ENCODE data around the gene NOP14. TPM values are rescaled to one million over a fixed set of nuclear protein-coding genes. Genes with fewer than 3 reads are reported as not detected.
A peak's percentile ranks its signal among the peaks of the same experiment; 100 is the strongest.

Gene NOP14
- total RNA-seq, 1 donor from 2014 or later: 35.3 TPM

GRCh38 chr4:2935762-2936743 lies 27.2 kb downstream of the NOP14 start:
- peaks cover 68% of the 10 kb centered on the region for H4K20me1 ChIP-seq (ENCODE audit: insufficient read depth, low read length)
- no peak for TF ChIP-seq EZH2 (IDR thresholded peaks at IDR 0.05; ENCODE audit: insufficient read depth, low read length)
- no peak for TF ChIP-seq CTCF (IDR thresholded peaks at IDR 0.05; ENCODE audit: insufficient read depth, low read depth, low read length)
- peaks cover 25% of the 10 kb centered on the region for H3K36me3 ChIP-seq (ENCODE audit: insufficient read depth, low read length)
- H3K4me1 ChIP-seq (ENCODE audit: insufficient read depth, low read length): peaks cover 44% of the 10 kb centered on the region
- H3K27ac Mint-ChIP-seq (ENCODE audit: unreplicated experiment): peak overlapping the region; percentile 75
- FAIRE-seq (no peak), DNase-seq (ENCODE audit: low read depth) (peak; percentile 77)
- peaks cover 4% of the 10 kb centered on the region for H3K9me3 ChIP-seq (ENCODE audit: insufficient read depth, low read depth, low read length)
- H2AFZ ChIP-seq (ENCODE audit: low read depth, low read length): no peak overlapping the region
- peak overlapping the region; percentile 96 for H3K9ac ChIP-seq (ENCODE audit: low read length)
- peaks cover 71% of the 10 kb centered on the region for H3K79me2 ChIP-seq (ENCODE audit: insufficient read depth, low read length)
- no peaks in the 10 kb centered on the region for H3K27me3 Mint-ChIP-seq (ENCODE audit: low read depth, unreplicated experiment)
- H3K9me3 Mint-ChIP-seq (ENCODE audit: unreplicated experiment): no peaks in the 10 kb centered on the region
- H3K27ac ChIP-seq (ENCODE audit: low read depth, low read length): peak overlapping the region; percentile 74
- peaks cover 24% of the 10 kb centered on the region for H3K4me1 Mint-ChIP-seq (ENCODE audit: low read depth, unreplicated experiment)
- peaks cover 17% of the 10 kb centered on the region for H3K36me3 Mint-ChIP-seq (ENCODE audit: low read depth, unreplicated experiment)
- H3K4me3 Mint-ChIP-seq (ENCODE audit: unreplicated experiment): peak overlapping the region; percentile 90
- H3K27me3 ChIP-seq (ENCODE audit: insufficient read depth, low read length): no peaks in the 10 kb centered on the region
- H3K4me2 ChIP-seq (ENCODE audit: low read length): peak overlapping the region; percentile 88
- H3K4me3 ChIP-seq (ENCODE audit: insufficient read depth, low read depth, low read length): peak overlapping the region; percentile 77

- Histone ChIP-seq H3K36me3 (ENCODE audit: insufficient read depth, low read length) (peaks cover 20% of the 10 kb centered on the region), H3K27me3 (ENCODE audit: insufficient read depth, low read length) (no peaks in the 10 kb centered on the region), H3K9ac (ENCODE audit: low read length) (peak overlapping the region; percentile 96), H3K27ac (ENCODE audit: low read depth, low read length) (peak overlapping the region; percentile 74), H3K4me1 (ENCODE audit: insufficient read depth, low read length) (peaks cover 44% of the 10 kb centered on the region), H3K4me2 (ENCODE audit: low read length) (peak overlapping the region; percentile 88), H3K4me3 (ENCODE audit: insufficient read depth, low read depth, low read length) (peak overlapping the region; percentile 77), H3K9me3 (ENCODE audit: insufficient read depth, low read depth, low read length) (peaks cover 4% of the 10 kb centered on the region), H4K20me1 (ENCODE audit: insufficient read depth, low read length) (peaks cover 66% of the 10 kb centered on the region), H3K79me2 (ENCODE audit: insufficient read depth, low read length) (peaks cover 67% of the 10 kb centered on the region), H2AFZ (ENCODE audit: low read depth, low read length) (peak overlapping the region; percentile 64)
- no peak for FAIRE-seq
- TF ChIP-seq EZH2 (IDR thresholded peaks at IDR 0.05; ENCODE audit: insufficient read depth, low read length) (no peak), CTCF (IDR thresholded peaks at IDR 0.05; ENCODE audit: insufficient read depth, low read depth, low read length) (no peak)
- Mint-ChIP-seq H3K27me3 (ENCODE audit: low read depth, unreplicated experiment) (no peaks in the 10 kb centered on the region), H3K27ac (ENCODE audit: unreplicated experiment) (peak overlapping the region; percentile 75), H3K4me1 (ENCODE audit: low read depth, unreplicated experiment) (peaks cover 24% of the 10 kb centered on the region), H3K9me3 (ENCODE audit: unreplicated experiment) (no peaks in the 10 kb centered on the region), H3K4me3 (ENCODE audit: unreplicated experiment) (peak overlapping the region; percentile 90), H3K36me3 (ENCODE audit: low read depth, unreplicated experiment) (peaks cover 13% of the 10 kb centered on the region)
- peak; percentile 68 for DNase-seq (ENCODE audit: low read depth)
These were observed 28.1 kb downstream of the NOP14 start for GRCh38 chr4:2934813-2935761.
